B cell (primary cell): ENCODE data around the gene LAMP5. TPM values are rescaled to one million over a fixed set of nuclear protein-coding genes. Genes with fewer than 3 reads are reported as not detected.

Source experiments
- ATAC-seq: fragments of 200-7000 bp; cut with Tn5 transposase; one replicate; pipeline ENCODE4 v1.10.0; 2021; ENCODE audit warnings: low read depth, mild to moderate bottlenecking, moderate number of reproducible peaks, moderate library complexity
- CTCF ChIA-PET: fragments of 350-600 bp; sonication (Branson Sonifier 250); formaldehyde crosslinking; loops from one replicate; lab custom pipeline; 2021; ENCODE audit warnings: antibody characterized with exemption, inconsistent platforms; lab: Charles Lee
- POLR2A ChIA-PET: fragments of 350-600 bp; sonication (Branson Sonifier 250); formaldehyde crosslinking; loops from one replicate; lab custom pipeline; 2021; ENCODE audit warnings: antibody characterized with exemption; lab: Charles Lee
- DNase-seq: peaks from one replicate; pipeline ENCODE4 v3.0.0; 2013
- H2AFZ ChIP-seq: 2 replicates; pipeline ENCODE4 v1.6.1; 2012; ENCODE audit warnings: mild to moderate bottlenecking, low read depth, low read length; ENCODE audit not compliant: insufficient read depth, poor library complexity, severe bottlenecking
- H3K27ac ChIP-seq, 2 donors: 1 replicate in 1 of 2; 2 replicates in 1 of 2; pipeline ENCODE4 v1.5.1; 2012 to 2013; ENCODE audit warnings: low read length in 2 of 2, mild to moderate bottlenecking in 2 of 2, moderate library complexity in 1 of 2
- H3K27me3 ChIP-seq, 4 experiments: fragments of 200-600 bp in 1 of 4; sonication (generic) in 1 of 4; replicated peaks in 1 of 4; 1 replicate in 2 of 4; 2 replicates in 2 of 4; pipeline versions ENCODE4 v1.6.1 to v1.7.0; 2013 to 2016; ENCODE audit warnings: low read length in 3 of 4, mild to moderate bottlenecking in 2 of 4, mixed read lengths in 1 of 4, moderate library complexity in 1 of 4; ENCODE audit not compliant: insufficient read depth in 4 of 4, control insufficient read depth in 3 of 4; ENCODE audit errors: control extremely low read depth in 1 of 4
- H3K36me3 ChIP-seq, 2 experiments: replicated peaks in 1 of 2; 1 replicate in 1 of 2; 2 replicates in 1 of 2; pipeline versions ENCODE4 v1.6.1 to v1.7.1; 2013; ENCODE audit warnings: low read length in 1 of 2; ENCODE audit not compliant: insufficient read depth in 2 of 2, control insufficient read depth in 1 of 2; ENCODE audit errors: control extremely low read depth in 1 of 2, extremely low read depth in 1 of 2
- H3K4me1 ChIP-seq, 2 donors: fragments of 200-600 bp in 1 of 2; sonication (generic) in 1 of 2; 1 replicate in 1 of 2; 2 replicates in 1 of 2; pipeline versions ENCODE4 v1.5.1 to v1.6.1; 2013 to 2017; ENCODE audit warnings: low read length in 2 of 2; ENCODE audit not compliant: control insufficient read depth in 2 of 2, insufficient read depth in 2 of 2
- H3K4me2 ChIP-seq: replicated peaks from 2 replicates; pipeline ENCODE3; 2012; ENCODE audit warnings: mild to moderate bottlenecking, low read depth, low read length; ENCODE audit not compliant: poor library complexity, severe bottlenecking
- H3K4me3 ChIP-seq, 5 experiments: fragments of 200-600 bp in 1 of 5; sonication (generic) in 1 of 5; 1 replicate in 3 of 5; 2 replicates in 2 of 5; pipeline versions ENCODE4 v1.5.1 to v1.7.0; 2011 to 2016; ENCODE audit warnings: low read length in 4 of 5, mild to moderate bottlenecking in 4 of 5, low read depth in 2 of 5, control low read depth in 1 of 5, moderate library complexity in 1 of 5; ENCODE audit not compliant: insufficient read depth in 1 of 5; ENCODE audit errors: control extremely low read depth in 1 of 5, extremely low read depth in 1 of 5
- H3K79me2 ChIP-seq: fragments of 200-600 bp; sonication (generic); one replicate; pipeline ENCODE4 v1.6.0; 2016; ENCODE audit warnings: low read length; ENCODE audit not compliant: control insufficient read depth, insufficient read depth
- H3K9ac ChIP-seq: fragments of 200-600 bp; sonication (generic); 2 replicates; pipeline ENCODE4 v1.6.1; 2017; ENCODE audit warnings: mild to moderate bottlenecking, low read length, moderate library complexity
- H3K9me3 ChIP-seq, 3 donors: one replicate each; pipeline versions ENCODE4 v1.6.1 to v1.7.1; 2013; ENCODE audit warnings: low read length in 2 of 3; ENCODE audit not compliant: control insufficient read depth in 2 of 3, insufficient read depth in 1 of 3; ENCODE audit errors: control extremely low read depth in 1 of 3
- H4K20me1 ChIP-seq: 2 replicates; pipeline ENCODE4 v1.6.0; 2012; ENCODE audit warnings: mild to moderate bottlenecking, low read length; ENCODE audit not compliant: insufficient read depth, control insufficient read depth, poor library complexity, severe bottlenecking
- H3K27ac Mint-ChIP-seq: one replicate; pipeline ENCODE4 v1.8.0; 2021; ENCODE audit warnings: mixed read lengths
- H3K27me3 Mint-ChIP-seq: one replicate; pipeline ENCODE4 v1.8.0; 2021; ENCODE audit warnings: mixed read lengths
- H3K4me1 Mint-ChIP-seq: one replicate; pipeline ENCODE4 v1.8.0; 2021; ENCODE audit warnings: mixed read lengths
- H3K4me3 Mint-ChIP-seq: one replicate; pipeline ENCODE4 v1.8.0; 2021; ENCODE audit warnings: mixed read lengths
- H3K9me3 Mint-ChIP-seq: one replicate; pipeline ENCODE4 v1.8.0; 2022; ENCODE audit warnings: mixed read lengths; ENCODE audit not compliant: insufficient read depth
- EZH2 ChIP-seq: IDR thresholded peaks from 2 replicates; pipeline ENCODE4 v1.6.1; 2012; ENCODE audit warnings: borderline replicate concordance, low read depth, mild to moderate bottlenecking, moderate library complexity, low read length; ENCODE audit not compliant: insufficient read depth, poor library complexity, severe bottlenecking
- WGBS: methylation state at CpG from one replicate; pipeline ENCODE4 v1.1.5; 2013; ENCODE audit warnings: missing lambda C conversion rate; ENCODE audit not compliant: insufficient coverage; 5-methylcytosine and 5-hydroxymethylcytosine counted together
- intact Hi-C: fragments of 100-400 bp; cut with micrococcal nuclease; formaldehyde crosslinking; loops from one replicate; pipeline ENCODE4 v1.10.0; 2022
- polyA plus RNA-seq: library from polyadenylated mRNA; depleted of rRNA; stranded (reverse); fragments of >200 nt; gene quantifications from 2 replicates; pipeline ENCODE4 v1.2.3, GENCODE V29; 2012
- total RNA-seq, 2 donors: library from RNA; stranded (reverse); fragments of 120-200 nt in 1 of 2; gene quantifications; 1 replicate in 1 of 2; 2 replicates in 1 of 2; pipeline versions ENCODE4 v1.2.3 to v1.2.4, GENCODE V29; 2013 to 2022
- TF ChIP-seq, protein P1 (sequence below): fragments of 200-600 bp; IDR thresholded peaks from one replicate; pipeline ENCODE4 v1.8.0; 2022; ENCODE audit warnings: antibody characterized with exemption, mild to moderate bottlenecking

The LAMP5 gene
- total and polyA plus RNA-seq, 2 donors (not counting 1 experiment from before 2014, with no cell fraction given), result 0.17 to 1.3 TPM

DNA sequence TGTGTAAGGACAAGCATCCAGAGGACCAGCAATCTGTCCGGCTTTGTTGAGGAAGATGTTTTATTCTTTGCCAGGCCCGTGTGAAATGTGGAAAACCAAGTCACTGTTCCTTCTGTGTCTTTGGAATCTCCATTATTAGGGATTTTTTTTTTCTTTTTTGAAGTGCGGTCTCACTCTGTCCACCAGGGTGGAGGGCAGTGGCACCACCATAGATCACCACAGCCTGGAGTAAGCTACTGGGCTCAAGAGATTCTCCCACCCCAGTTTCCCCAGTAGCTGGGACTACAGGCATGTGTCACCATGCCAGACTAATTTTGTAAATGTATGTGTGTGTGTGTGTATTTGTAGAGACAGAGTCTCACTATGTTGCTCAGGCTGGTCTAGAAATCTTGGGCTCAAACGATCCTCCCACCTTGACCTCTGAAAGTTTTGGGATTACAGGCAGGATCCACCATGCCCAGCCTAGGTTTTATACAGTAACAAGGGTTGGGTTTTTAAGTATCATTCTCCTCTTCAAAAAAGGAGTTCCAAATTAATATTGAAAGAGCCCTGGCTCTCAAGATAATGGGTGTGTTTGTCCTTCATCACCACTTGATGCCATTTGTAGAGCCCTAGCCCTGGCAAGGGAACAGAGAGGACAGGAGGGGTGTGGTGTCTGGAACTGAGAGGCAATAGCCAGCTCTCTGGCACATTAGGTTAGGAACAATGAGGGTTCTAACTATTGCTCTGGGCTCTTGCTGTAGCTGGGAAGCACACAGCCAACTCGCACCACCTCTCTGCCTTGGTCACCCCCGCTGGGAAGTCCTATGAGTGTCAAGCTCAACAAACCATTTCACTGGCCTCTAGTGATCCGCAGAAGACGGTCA lies 3.1 kb downstream of the LAMP5 start:
- no peak overlapping the region for H3K27ac ChIP-seq
- H4K20me1 ChIP-seq, result no peaks in the 10 kb centered on the region
- no peaks in the 10 kb centered on the region for H3K79me2 ChIP-seq
- peaks cover 0 to 39% (median 19%) of the 10 kb centered on the region in 4 experiments for H3K27me3 ChIP-seq
- peaks cover 17 to 28% of the 10 kb centered on the region in 2 donors for H3K4me1 ChIP-seq
- intact Hi-C loops, result no loop called here
- Mint-ChIP-seq H3K4me3 (no peak overlapping the region), H3K9me3 (no peaks in the 10 kb centered on the region), H3K27me3 (peaks cover 60% of the 10 kb centered on the region), H3K4me1 (peaks cover 21% of the 10 kb centered on the region), H3K27ac (no peak overlapping the region)
- peak overlapping the region in 1 of 5 experiments; percentile 35 for H3K4me3 ChIP-seq
- POLR2A ChIA-PET, result no interaction called here
- DNase-seq, result no peak
- ATAC-seq, result no peak
- no peak for TF ChIP-seq EZH2
- TF ChIP-seq, protein P1, sequence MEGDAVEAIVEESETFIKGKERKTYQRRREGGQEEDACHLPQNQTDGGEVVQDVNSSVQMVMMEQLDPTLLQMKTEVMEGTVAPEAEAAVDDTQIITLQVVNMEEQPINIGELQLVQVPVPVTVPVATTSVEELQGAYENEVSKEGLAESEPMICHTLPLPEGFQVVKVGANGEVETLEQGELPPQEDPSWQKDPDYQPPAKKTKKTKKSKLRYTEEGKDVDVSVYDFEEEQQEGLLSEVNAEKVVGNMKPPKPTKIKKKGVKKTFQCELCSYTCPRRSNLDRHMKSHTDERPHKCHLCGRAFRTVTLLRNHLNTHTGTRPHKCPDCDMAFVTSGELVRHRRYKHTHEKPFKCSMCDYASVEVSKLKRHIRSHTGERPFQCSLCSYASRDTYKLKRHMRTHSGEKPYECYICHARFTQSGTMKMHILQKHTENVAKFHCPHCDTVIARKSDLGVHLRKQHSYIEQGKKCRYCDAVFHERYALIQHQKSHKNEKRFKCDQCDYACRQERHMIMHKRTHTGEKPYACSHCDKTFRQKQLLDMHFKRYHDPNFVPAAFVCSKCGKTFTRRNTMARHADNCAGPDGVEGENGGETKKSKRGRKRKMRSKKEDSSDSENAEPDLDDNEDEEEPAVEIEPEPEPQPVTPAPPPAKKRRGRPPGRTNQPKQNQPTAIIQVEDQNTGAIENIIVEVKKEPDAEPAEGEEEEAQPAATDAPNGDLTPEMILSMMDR, result no peak
- WGBS, result 26% methylated on average over 4 of the region's 8 CpGs
- no peak overlapping the region for H3K9ac ChIP-seq
- CTCF ChIA-PET, result no interaction called here
- no peak overlapping the region for H2AFZ ChIP-seq
- H3K4me2 ChIP-seq, result no peak overlapping the region
- peaks cover 0 to 7% (median 0%) of the 10 kb centered on the region in 3 donors for H3K9me3 ChIP-seq
- H3K36me3 ChIP-seq, result no peaks in the 10 kb centered on the region

DNA sequence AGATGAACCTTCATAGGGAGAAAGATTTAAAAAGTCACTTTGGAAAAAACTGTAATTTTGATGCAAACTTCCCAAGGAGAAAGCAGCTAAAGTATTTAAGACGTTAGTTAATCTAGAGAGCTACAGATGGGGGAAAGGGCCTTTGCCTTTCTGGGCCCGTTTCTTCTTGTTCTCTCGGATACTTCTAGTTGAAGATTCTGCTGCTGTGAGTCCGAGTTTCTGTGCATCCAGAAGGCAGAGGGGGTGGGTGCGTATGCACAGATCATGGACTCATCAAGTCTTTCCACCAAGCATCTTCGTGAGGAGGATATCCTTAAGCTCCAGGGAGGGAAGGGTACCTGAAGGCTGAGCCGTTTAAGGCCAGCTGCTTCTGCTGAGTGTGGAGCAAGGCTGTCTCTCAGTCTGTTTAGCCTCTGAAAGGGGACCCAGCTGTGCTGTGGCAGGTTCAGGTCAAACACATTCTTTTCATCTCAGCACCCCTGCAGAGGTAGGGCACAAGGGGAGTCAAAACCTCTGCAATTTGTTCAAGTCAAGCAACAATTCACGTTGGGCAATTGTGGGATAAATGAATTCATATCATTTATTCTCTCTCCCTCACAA lies 4.3 kb downstream of the LAMP5 start:
- Mint-ChIP-seq H3K27me3 (peaks cover 58% of the 10 kb centered on the region), H3K4me1 (peaks cover 21% of the 10 kb centered on the region), H3K4me3 (no peak overlapping the region), H3K27ac (no peak overlapping the region), H3K9me3 (no peaks in the 10 kb centered on the region)
- intact Hi-C loops, result no loop called here
- H3K36me3 ChIP-seq, result no peaks in the 10 kb centered on the region
- no peak overlapping the region for H3K9ac ChIP-seq
- H2AFZ ChIP-seq, result no peak overlapping the region
- CTCF ChIA-PET, result no interaction called here
- H3K4me2 ChIP-seq, result no peak overlapping the region
- 16% methylated on average over 6 of the region's 8 CpGs for WGBS
- DNase-seq (no peak), ATAC-seq (no peak)
- POLR2A ChIA-PET, result no interaction called here
- H3K9me3 ChIP-seq, result peaks cover 0 to 7% (median 0%) of the 10 kb centered on the region in 3 donors
- TF ChIP-seq, protein P1, result no peak
- no peak for TF ChIP-seq EZH2
- H4K20me1 ChIP-seq, result no peaks in the 10 kb centered on the region
- no peak overlapping the region for H3K4me3 ChIP-seq
- H3K4me1 ChIP-seq, result peaks cover 17 to 28% of the 10 kb centered on the region in 2 donors
- H3K79me2 ChIP-seq, result no peaks in the 10 kb centered on the region
- H3K27ac ChIP-seq, result no peak overlapping the region
- H3K27me3 ChIP-seq, result peaks cover 0 to 39% (median 18%) of the 10 kb centered on the region in 4 experiments
